ENCODE results near the gene MTMR6. TPM values are rescaled to one million over a fixed set of nuclear protein-coding genes. Genes with fewer than 3 reads are reported as not detected.

Gene MTMR6
- total RNA-seq, 1 experiment from 2014 or later = 28.9 TPM

- no peak overlapping the region for H3K27ac ChIP-seq (ENCODE audit: low read depth, low read length, poor library complexity, severe bottlenecking)
- intact Hi-C loops (cut with micrococcal nuclease; ENCODE audit: unreplicated experiment) = no loop called here
- ChIA-PET POLR2A (ENCODE audit: low non-redundant PET) (interaction anchor here (0.7 kb wide), 1 partner anchor 67 kb away, joined by 3 read pairs; no protein-coding TSS in a partner anchor), CTCF (no interaction called here)
- H3K27me3 ChIP-seq (replicated peaks; ENCODE audit: insufficient read depth, low read depth, low read length, poor library complexity) = no peaks in the 10 kb centered on the region
- no TSS peak for BruUV-seq (replicated peaks)
- H3K36me3 ChIP-seq (ENCODE audit: insufficient read depth, low read length, poor library complexity, severe bottlenecking) = peaks cover 48% of the 10 kb centered on the region
- H3K9me3 ChIP-seq (ENCODE audit: low read depth, low read length, poor library complexity, severe bottlenecking) = no peaks in the 10 kb centered on the region
- H3K4me3 ChIP-seq (ENCODE audit: low read depth, low read length, poor library complexity, severe bottlenecking) = no peak overlapping the region
- no peak for DNase-seq (ENCODE audit: low spot score)
- peaks cover 22% of the 10 kb centered on the region for H3K4me1 ChIP-seq (ENCODE audit: insufficient read depth, low read length, poor library complexity, severe bottlenecking)
- TF ChIP-seq, protein P1, sequence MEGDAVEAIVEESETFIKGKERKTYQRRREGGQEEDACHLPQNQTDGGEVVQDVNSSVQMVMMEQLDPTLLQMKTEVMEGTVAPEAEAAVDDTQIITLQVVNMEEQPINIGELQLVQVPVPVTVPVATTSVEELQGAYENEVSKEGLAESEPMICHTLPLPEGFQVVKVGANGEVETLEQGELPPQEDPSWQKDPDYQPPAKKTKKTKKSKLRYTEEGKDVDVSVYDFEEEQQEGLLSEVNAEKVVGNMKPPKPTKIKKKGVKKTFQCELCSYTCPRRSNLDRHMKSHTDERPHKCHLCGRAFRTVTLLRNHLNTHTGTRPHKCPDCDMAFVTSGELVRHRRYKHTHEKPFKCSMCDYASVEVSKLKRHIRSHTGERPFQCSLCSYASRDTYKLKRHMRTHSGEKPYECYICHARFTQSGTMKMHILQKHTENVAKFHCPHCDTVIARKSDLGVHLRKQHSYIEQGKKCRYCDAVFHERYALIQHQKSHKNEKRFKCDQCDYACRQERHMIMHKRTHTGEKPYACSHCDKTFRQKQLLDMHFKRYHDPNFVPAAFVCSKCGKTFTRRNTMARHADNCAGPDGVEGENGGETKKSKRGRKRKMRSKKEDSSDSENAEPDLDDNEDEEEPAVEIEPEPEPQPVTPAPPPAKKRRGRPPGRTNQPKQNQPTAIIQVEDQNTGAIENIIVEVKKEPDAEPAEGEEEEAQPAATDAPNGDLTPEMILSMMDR (conservative IDR thresholded peaks at IDR 0.05; ENCODE audit: low read depth, low read length) = no peak
- no peak for TF ChIP-seq EZH2 (IDR thresholded peaks at IDR 0.05; ENCODE audit: borderline replicate concordance, low read depth, low read length, poor library complexity, severe bottlenecking)
Measured at GRCh38 chr13:25252225-25252624, 35.1 kb downstream of the MTMR6 start.

- ChIA-PET CTCF (no interaction called here), POLR2A (ENCODE audit: low non-redundant PET) (no interaction called here)
- BruUV-seq (replicated peaks) = no TSS peak
- peak; percentile 80 for DNase-seq (ENCODE audit: low spot score)
- intact Hi-C loops (cut with micrococcal nuclease; ENCODE audit: unreplicated experiment) = loop anchor here (10.0 kb wide), 1 partner anchor 134 kb away; no protein-coding TSS in a partner anchor
- H3K27me3 ChIP-seq (replicated peaks; ENCODE audit: insufficient read depth, low read depth, low read length, poor library complexity) = no peaks in the 10 kb centered on the region
- peak overlapping the region; percentile 50 for H3K27ac ChIP-seq (ENCODE audit: low read depth, low read length, poor library complexity, severe bottlenecking)
- peaks cover 22% of the 10 kb centered on the region for H3K4me1 ChIP-seq (ENCODE audit: insufficient read depth, low read length, poor library complexity, severe bottlenecking)
- peaks cover 31% of the 10 kb centered on the region for H3K36me3 ChIP-seq (ENCODE audit: insufficient read depth, low read length, poor library complexity, severe bottlenecking)
- TF ChIP-seq EZH2 (IDR thresholded peaks at IDR 0.05; ENCODE audit: borderline replicate concordance, low read depth, low read length, poor library complexity, severe bottlenecking) = no peak
- TF ChIP-seq, protein P1 (conservative IDR thresholded peaks at IDR 0.05; ENCODE audit: low read depth, low read length) = peak; percentile 80
- H3K4me3 ChIP-seq (ENCODE audit: low read depth, low read length, poor library complexity, severe bottlenecking) = no peak overlapping the region
- H3K9me3 ChIP-seq (ENCODE audit: low read depth, low read length, poor library complexity, severe bottlenecking) = no peaks in the 10 kb centered on the region
Measured at GRCh38 chr13:25249001-25249543, 38.2 kb downstream of the MTMR6 start.

DNA sequence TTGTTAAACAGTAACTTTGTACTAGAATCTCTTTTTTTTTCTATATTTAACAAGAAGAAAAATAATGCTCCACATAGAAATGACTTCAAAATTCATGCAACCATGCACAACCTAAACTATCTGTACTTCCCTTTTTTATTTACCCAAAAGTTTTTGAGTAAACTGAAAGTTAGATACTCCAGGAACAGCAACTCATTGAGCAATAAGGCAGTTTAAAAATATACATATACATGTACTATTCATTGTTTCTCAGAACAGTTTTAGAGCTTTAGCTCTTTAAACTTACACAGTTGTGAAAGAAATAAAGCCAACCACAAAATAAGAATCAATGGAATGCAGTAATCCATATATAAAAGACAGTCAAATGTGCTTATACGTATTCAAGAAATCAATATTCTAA, 39.2 kb downstream of the MTMR6 start:
- no peak for DNase-seq (ENCODE audit: low spot score)
- ChIA-PET POLR2A (ENCODE audit: low non-redundant PET) (no interaction called here), CTCF (no interaction called here)
- peak overlapping the region; percentile 50 for H3K27ac ChIP-seq (ENCODE audit: low read depth, low read length, poor library complexity, severe bottlenecking)
- no peak overlapping the region for H3K4me3 ChIP-seq (ENCODE audit: low read depth, low read length, poor library complexity, severe bottlenecking)
- no peaks in the 10 kb centered on the region for H3K9me3 ChIP-seq (ENCODE audit: low read depth, low read length, poor library complexity, severe bottlenecking)
- no TSS peak for BruUV-seq (replicated peaks)
- H3K36me3 ChIP-seq (ENCODE audit: insufficient read depth, low read length, poor library complexity, severe bottlenecking) = peaks cover 22% of the 10 kb centered on the region
- intact Hi-C loops (cut with micrococcal nuclease; ENCODE audit: unreplicated experiment) = loop anchor here (10.0 kb wide), 1 partner anchor 133 kb away; no protein-coding TSS in a partner anchor
- no peaks in the 10 kb centered on the region for H3K27me3 ChIP-seq (replicated peaks; ENCODE audit: insufficient read depth, low read depth, low read length, poor library complexity)
- H3K4me1 ChIP-seq (ENCODE audit: insufficient read depth, low read length, poor library complexity, severe bottlenecking) = peaks cover 22% of the 10 kb centered on the region
- TF ChIP-seq, protein P1 (conservative IDR thresholded peaks at IDR 0.05; ENCODE audit: low read depth, low read length) = no peak
- TF ChIP-seq EZH2 (IDR thresholded peaks at IDR 0.05; ENCODE audit: borderline replicate concordance, low read depth, low read length, poor library complexity, severe bottlenecking) = no peak
